ENCODE measurements around the gene SBK1. TPM values are rescaled to one million over a fixed set of nuclear protein-coding genes. Genes with fewer than 3 reads are reported as not detected.
"Not testable (repeated sequence)": the region's sequence is repeated elsewhere in the genome, so short reads cannot be mapped to it uniquely, and the experiment has no call there.

Gene SBK1
- 0.13 and 0.20 TPM in 2 replicates for polyA plus RNA-seq (2011; rRNA removed)
- polyA plus RNA-seq (2012; cell fraction: cytosol; rRNA removed) = 0.16 and 0.29 TPM in 2 replicates
- 0.39 and 0.44 TPM in 2 replicates for polyA plus RNA-seq (2012; cell fraction: nucleus; rRNA removed)
- polyA plus RNA-seq (2017; fragmentation: RNase III; extraction: RNeasy Plus Mini Kit Qiagen cat#74134 plus additional on column Dnase treatment) = 0.28 to 0.45 TPM (median 0.43 TPM) in 3 replicates
- 0.24 and 0.33 TPM in 2 replicates for polyA minus RNA-seq (2011; rRNA and poly(A)+ RNA removed)

GRCh38 chr16:28291651-28292626 lies at the start of gene SBK1:
TSS of gene SBK1 (plus strand) at chr16:28292525. CDS start at chr16:28317392, 24,867 bp downstream.
- WGBS (ENCODE audit: missing lambda C conversion rate) = 13% methylated on average over 16 of the region's 88 CpGs

GRCh38 chr16:28249483-28249882 lies 42.8 kb upstream of the SBK1 start:
- H3K9me3 ChIP-seq = peaks cover 12% of the 10 kb centered on the region
- H3K4me3 ChIP-seq; FAIRE-seq; ATAC-seq; POLR2A ChIA-PET; DNase-seq (ENCODE audit: low read depth in 1 of 2, low spot score in 1 of 2); H3K27ac ChIP-seq; H3K4me1 ChIP-seq; H3K4me2 ChIP-seq: not testable (repeated sequence)
- CTCF ChIA-PET = interaction anchor here (1.0 kb wide), 1 partner anchor 18 kb away, joined by 5 read pairs; no protein-coding TSS in a partner anchor
- 39% methylated on average over 2 of the region's 2 CpGs for WGBS (ENCODE audit: missing lambda C conversion rate)

More at GRCh38 chr16:28291651-28292626, at the start of gene SBK1:
- FAIRE-seq (no peak), ATAC-seq (peak; percentile 84 to 85), DNase-seq (ENCODE audit: low read depth in 1 of 2, low spot score in 1 of 2) (peak; percentile 65 to 92)
- Histone ChIP-seq H3K27ac (peak within 1 kb of the TSS; percentile 82 to 87), H3K4me2 (peak within 1 kb of the TSS; percentile 100), H3K4me1 (peaks cover 13% of the 10 kb centered on the region), H3K9me3 (no peaks in the 10 kb centered on the region), H3K4me3 (peak within 1 kb of the TSS; percentile 89)
- ChIA-PET POLR2A (interaction anchor here (0.6 kb wide), 1 partner anchor 23 kb away, joined by 4 read pairs; no protein-coding TSS in a partner anchor), CTCF (interaction anchor here (1.5 to 42.1 kb wide), 3 partner anchors 1 to 324 kb away, joined by 3 to 864 read pairs (median 864); partner anchors contain the start of gene SBK1)
- no peak for TF ChIP-seq KDM5A (IDR thresholded peaks at IDR 0.05)
- peak; percentile 48; the same call in 1 of the 2 replicates for TF ChIP-seq MAX (IDR thresholded peaks at IDR 0.05)

- ChIA-PET POLR2A (no interaction called here), CTCF (no interaction called here)
- peaks cover 12% of the 10 kb centered on the region for H3K9me3 ChIP-seq
- WGBS (ENCODE audit: missing lambda C conversion rate) = 55% methylated on average over 3 of the region's 3 CpGs
- no peak overlapping the region for H3K4me2 ChIP-seq
- FAIRE-seq (no peak), DNase-seq (ENCODE audit: low read depth in 1 of 2, low spot score in 1 of 2) (no peak), ATAC-seq (no peak)
- no peak overlapping the region for H3K27ac ChIP-seq
- no peak for TF ChIP-seq FOXS1 (CRISPR knock-in tag; IDR thresholded peaks at IDR 0.05)
- H3K4me3 ChIP-seq = no peak overlapping the region
- no peaks in the 10 kb centered on the region for H3K4me1 ChIP-seq
These were observed 41.3 kb upstream of the SBK1 start for GRCh38 chr16:28250999-28251398.

GRCh38 chr16:28254158-28254557 lies 38.2 kb upstream of the SBK1 start:
- POLR2A ChIA-PET = no interaction called here
- 90% methylated on average over 6 of the region's 6 CpGs for WGBS (ENCODE audit: missing lambda C conversion rate)

More at GRCh38 chr16:28254158-28254557, 38.2 kb upstream of the SBK1 start:
- no peak for FAIRE-seq
- Histone ChIP-seq H3K4me3 (no peak overlapping the region), H3K4me2 (no peak overlapping the region), H3K4me1 (no peaks in the 10 kb centered on the region), H3K27ac (no peak overlapping the region), H3K9me3 (peaks cover 12% of the 10 kb centered on the region)
- TF ChIP-seq RCOR1 (IDR thresholded peaks at IDR 0.05; ENCODE audit: low read depth, low read length) = no peak
- no peak for TF ChIP-seq ZSCAN20 (CRISPR knock-in tag; IDR thresholded peaks at IDR 0.05)
- no peak for TF ChIP-seq ESRRA (IDR thresholded peaks at IDR 0.05; ENCODE audit: borderline replicate concordance, low read length)
- no peak for TF ChIP-seq TFCP2L1 (CRISPR knock-in tag; IDR thresholded peaks at IDR 0.05)
- TF ChIP-seq HMGXB4 (CRISPR knock-in tag; IDR thresholded peaks at IDR 0.05; ENCODE audit: borderline replicate concordance) = no peak
- TF ChIP-seq USF2 (IDR thresholded peaks at IDR 0.05) = no peak
- no peak for TF ChIP-seq JUN (IDR thresholded peaks at IDR 0.05)
- no peak for DNase-seq (ENCODE audit: low read depth in 1 of 2, low spot score in 1 of 2)
- CTCF ChIA-PET = interaction anchor here (0.6 kb wide), 1 partner anchor 28 kb away, joined by 5 read pairs; no protein-coding TSS in a partner anchor
- no peak for ATAC-seq
